ENCODE measurements around the gene ELFN2. TPM values are rescaled to one million over a fixed set of nuclear protein-coding genes. Genes with fewer than 3 reads are reported as not detected.

The ELFN2 gene
- total and polyA plus RNA-seq, 2 donors (not counting 3 experiments of a cell fraction or from before 2014, with no cell fraction given): 0.41 to 1.3 TPM

DNA sequence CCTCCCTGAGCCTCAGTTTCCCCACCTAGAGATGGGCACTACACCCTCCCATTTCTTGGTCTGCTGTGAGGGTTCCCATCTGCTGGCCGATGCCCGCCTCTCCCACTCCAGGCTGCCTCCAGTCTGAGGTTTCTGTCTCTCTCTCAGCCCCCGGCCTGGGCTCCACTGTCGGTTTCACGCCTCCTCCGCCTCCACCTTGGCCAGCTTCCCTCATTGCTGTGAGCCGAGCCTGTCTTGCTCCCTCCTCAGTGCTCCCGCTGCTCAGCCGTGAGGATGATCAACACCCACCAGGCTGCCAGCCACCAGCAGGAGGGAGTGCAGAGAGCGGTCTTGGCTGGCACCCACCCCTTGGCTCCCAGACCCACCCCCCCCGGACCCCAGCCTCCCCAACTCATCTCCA is 83.9 kb downstream of the ELFN2 start:
- TF ChIP-seq, protein P1, sequence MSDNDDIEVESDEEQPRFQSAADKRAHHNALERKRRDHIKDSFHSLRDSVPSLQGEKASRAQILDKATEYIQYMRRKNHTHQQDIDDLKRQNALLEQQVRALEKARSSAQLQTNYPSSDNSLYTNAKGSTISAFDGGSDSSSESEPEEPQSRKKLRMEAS (IDR thresholded peaks at IDR 0.05; ENCODE audit: insufficient read depth, insufficient read length): no peak
- TF ChIP-seq MYC (IDR thresholded peaks at IDR 0.05; ENCODE audit: low read depth, low read length) (no peak), JUN (IDR thresholded peaks at IDR 0.05; ENCODE audit: borderline replicate concordance, insufficient read depth, insufficient read length, low read depth) (no peak), POLR2A (IDR thresholded peaks at IDR 0.05; ENCODE audit: low read depth, low read length) (no peak), GATA2 (IDR thresholded peaks at IDR 0.05; ENCODE audit: insufficient read depth, insufficient read length, low read depth, low read length) (no peak), POLR2AphosphoS5 (IDR thresholded peaks at IDR 0.05; ENCODE audit: insufficient read depth, low read depth, low read length) (no peak), FOS (IDR thresholded peaks at IDR 0.05; ENCODE audit: borderline replicate concordance, insufficient read depth, low read length) (no peak), EZH2 (IDR thresholded peaks at IDR 0.05; ENCODE audit: borderline replicate concordance, low read depth, low read length, severe bottlenecking) (no peak)
- TF ChIP-seq, protein P2, sequence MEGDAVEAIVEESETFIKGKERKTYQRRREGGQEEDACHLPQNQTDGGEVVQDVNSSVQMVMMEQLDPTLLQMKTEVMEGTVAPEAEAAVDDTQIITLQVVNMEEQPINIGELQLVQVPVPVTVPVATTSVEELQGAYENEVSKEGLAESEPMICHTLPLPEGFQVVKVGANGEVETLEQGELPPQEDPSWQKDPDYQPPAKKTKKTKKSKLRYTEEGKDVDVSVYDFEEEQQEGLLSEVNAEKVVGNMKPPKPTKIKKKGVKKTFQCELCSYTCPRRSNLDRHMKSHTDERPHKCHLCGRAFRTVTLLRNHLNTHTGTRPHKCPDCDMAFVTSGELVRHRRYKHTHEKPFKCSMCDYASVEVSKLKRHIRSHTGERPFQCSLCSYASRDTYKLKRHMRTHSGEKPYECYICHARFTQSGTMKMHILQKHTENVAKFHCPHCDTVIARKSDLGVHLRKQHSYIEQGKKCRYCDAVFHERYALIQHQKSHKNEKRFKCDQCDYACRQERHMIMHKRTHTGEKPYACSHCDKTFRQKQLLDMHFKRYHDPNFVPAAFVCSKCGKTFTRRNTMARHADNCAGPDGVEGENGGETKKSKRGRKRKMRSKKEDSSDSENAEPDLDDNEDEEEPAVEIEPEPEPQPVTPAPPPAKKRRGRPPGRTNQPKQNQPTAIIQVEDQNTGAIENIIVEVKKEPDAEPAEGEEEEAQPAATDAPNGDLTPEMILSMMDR (IDR thresholded peaks at IDR 0.05; ENCODE audit: extremely low read depth in 1 of 2, insufficient read depth in 1 of 2, low read depth in 1 of 2, low read length in 2 of 2): no peak
- dilution Hi-C loops (cut with MboI; ENCODE audit: extremely low pct_ligation_motif_present, low sequenced_read_pairs) (no loop called here), intact Hi-C loops (cut with micrococcal nuclease) (no loop called here)
- no peaks in the 10 kb centered on the region for H4K20me1 ChIP-seq (replicated peaks; ENCODE audit: control insufficient read depth, extremely low read depth, insufficient read depth, low read length)
- H3K79me2 ChIP-seq (ENCODE audit: control insufficient read depth, insufficient read depth, low read length): no peaks in the 10 kb centered on the region
- ChIA-PET POLR2A (no interaction called here), CTCF (interaction anchor here (0.8 kb wide), 1 partner anchor 86 kb away, joined by 4 read pairs; no protein-coding TSS in a partner anchor)
- H3K4me3 ChIP-seq (replicated peaks in 1 of 3; ENCODE audit: insufficient read depth in 1 of 3, low read depth in 1 of 3, low read length in 3 of 3): no peak overlapping the region
- H3K27ac ChIP-seq (ENCODE audit: insufficient read depth, low read depth, low read length): no peak overlapping the region
- H3K4me2 ChIP-seq (ENCODE audit: insufficient read depth, low read length): no peak overlapping the region
- peaks cover 2 to 3% of the 10 kb centered on the region in 2 experiments for H3K27me3 ChIP-seq (ENCODE audit: control insufficient read depth in 2 of 2, insufficient read depth in 2 of 2, low read length in 2 of 2)
- no peak for DNase-seq (ENCODE audit: low read depth, low spot score)
- H2AFZ ChIP-seq (ENCODE audit: low read depth, low read length): no peak overlapping the region
- H3K9me1 ChIP-seq (replicated peaks; ENCODE audit: control insufficient read depth, extremely low read depth, insufficient read depth, low read length): no peaks in the 10 kb centered on the region
- no peaks in the 10 kb centered on the region for H3K36me3 ChIP-seq (ENCODE audit: control insufficient read depth in 2 of 2, extremely low read depth in 1 of 2, insufficient read depth in 2 of 2, low read length in 2 of 2)
- H3K9ac ChIP-seq (replicated peaks; ENCODE audit: extremely low read depth, insufficient read depth, low read length): no peak overlapping the region
- BruUV-seq (replicated peaks): no TSS peak
- H3K4me1 ChIP-seq (ENCODE audit: control insufficient read depth, extremely low read depth, insufficient read depth, low read length): peaks cover 8% of the 10 kb centered on the region
- FAIRE-seq: no peak
- H3K9me3 ChIP-seq (replicated peaks; ENCODE audit: control insufficient read depth, insufficient read depth, low read length): no peaks in the 10 kb centered on the region

Measured in endothelial cell of umbilical vein (primary cell).